SK-N-SH (cell line): ENCODE data around the gene SLC26A2.

Experiments used
- JUND ChIP-seq: IDR thresholded peaks from 2 replicates; pipeline ENCODE4 v1.4.0; 2012
- POLR2AphosphoS5 ChIP-seq: IDR thresholded peaks from 2 replicates; pipeline ENCODE4 v1.6.1; 2012; ENCODE audit warnings: low read depth, low read length

DNA sequence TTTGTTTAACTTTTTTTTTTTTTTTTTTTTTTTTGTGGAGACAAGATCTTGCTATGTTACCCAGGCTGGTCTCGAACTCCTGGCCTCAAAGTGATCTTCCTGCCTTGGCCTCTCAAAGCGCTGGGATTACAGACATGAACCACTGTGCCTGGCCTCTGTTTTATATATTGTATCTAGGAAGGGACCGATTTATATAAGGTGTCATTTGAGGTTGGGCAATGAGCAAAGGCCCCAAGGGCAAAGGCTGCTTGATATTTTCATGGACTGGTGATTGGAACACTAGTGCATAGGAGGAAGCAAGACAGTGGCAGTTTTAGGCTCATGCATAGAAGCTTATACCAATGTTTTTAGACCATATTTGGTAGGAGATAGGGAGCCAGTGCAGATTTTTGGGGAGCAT lies 3.2 kb downstream of the SLC26A2 start:
- no peak for TF ChIP-seq JUND
- TF ChIP-seq POLR2AphosphoS5: no peak
